Measurements from ENCODE around the gene DMC1. TPM values are rescaled to one million over a fixed set of nuclear protein-coding genes. Genes with fewer than 3 reads are reported as not detected.

DMC1 gene
- total RNA-seq, 1 donor from 2014 or later: 22.8 TPM

GRCh38 chr22:38569181-38569971 lies 607 bp downstream of the DMC1 start:
- peaks cover 11% of the 10 kb centered on the region for H3K27me3 ChIP-seq
- peak overlapping the region; percentile 91 for H3K4me3 Mint-ChIP-seq
- peak overlapping the region; percentile 3 for H3K27ac Mint-ChIP-seq
- H3K4me3 ChIP-seq: peak overlapping the region; percentile 62
- peaks cover 31% of the 10 kb centered on the region for H3F3A ChIP-seq (ENCODE audit: low read depth)
- H3K9me3 Mint-ChIP-seq: no peaks in the 10 kb centered on the region
- no peak overlapping the region for H3K27ac ChIP-seq
- peaks cover 5% of the 10 kb centered on the region for H3K79me2 ChIP-seq (ENCODE audit: low read depth)
- H3K4me1 ChIP-seq: peaks cover 9% of the 10 kb centered on the region
- no peaks in the 10 kb centered on the region for H3K36me3 ChIP-seq
- H3K36me3 Mint-ChIP-seq: no peaks in the 10 kb centered on the region
- peaks cover 23% of the 10 kb centered on the region for H3K4me1 Mint-ChIP-seq
- H3K27me3 Mint-ChIP-seq (ENCODE audit: insufficient read depth, low read depth): no peaks in the 10 kb centered on the region
- H3K4me2 ChIP-seq: peak overlapping the region; percentile 86
- no peaks in the 10 kb centered on the region for H4K20me1 ChIP-seq (ENCODE audit: low read depth)
- no peaks in the 10 kb centered on the region for H3K9me3 ChIP-seq (ENCODE audit: low read depth)
- H2AFZ ChIP-seq (replicated peaks): peak overlapping the region; percentile 8
- H3K9ac ChIP-seq: peak overlapping the region; percentile 69
- DNase-seq (ENCODE audit: low spot score): no peak
- TF ChIP-seq EZH2 (IDR thresholded peaks at IDR 0.05): no peak
- TF ChIP-seq EZH2phosphoT487 (IDR thresholded peaks at IDR 0.05): no peak
- no peak for TF ChIP-seq CTCF (IDR thresholded peaks at IDR 0.05)

GRCh38 chr22:38567531-38568285 lies 2.3 kb downstream of the DMC1 start:
- Mint-ChIP-seq H3K9me3 (no peaks in the 10 kb centered on the region), H3K27ac (no peak overlapping the region)
- no peak overlapping the region for H3K27ac ChIP-seq

More at GRCh38 chr22:38567531-38568285, 2.3 kb downstream of the DMC1 start:
- peaks cover 9% of the 10 kb centered on the region for H3K4me1 ChIP-seq
- H3K9ac ChIP-seq: no peak overlapping the region
- DNase-seq (ENCODE audit: low spot score): no peak
- H4K20me1 ChIP-seq (ENCODE audit: low read depth): no peaks in the 10 kb centered on the region
- no peaks in the 10 kb centered on the region for H3K9me3 ChIP-seq (ENCODE audit: low read depth)
- Mint-ChIP-seq H3K27me3 (ENCODE audit: insufficient read depth, low read depth) (no peaks in the 10 kb centered on the region), H3K4me1 (peaks cover 23% of the 10 kb centered on the region), H3K4me3 (no peak overlapping the region), H3K36me3 (no peaks in the 10 kb centered on the region)
- peaks cover 31% of the 10 kb centered on the region for H3F3A ChIP-seq (ENCODE audit: low read depth)
- no peaks in the 10 kb centered on the region for H3K36me3 ChIP-seq
- no peak overlapping the region for H3K4me2 ChIP-seq
- H2AFZ ChIP-seq (replicated peaks): no peak overlapping the region
- H3K4me3 ChIP-seq: no peak overlapping the region
- no peak for TF ChIP-seq EZH2phosphoT487 (IDR thresholded peaks at IDR 0.05)
- no peak for TF ChIP-seq CTCF (IDR thresholded peaks at IDR 0.05)
- no peak for TF ChIP-seq EZH2 (IDR thresholded peaks at IDR 0.05)
- H3K79me2 ChIP-seq (ENCODE audit: low read depth): peaks cover 5% of the 10 kb centered on the region
- peaks cover 5% of the 10 kb centered on the region for H3K27me3 ChIP-seq

Measured in neural progenitor cell (in vitro differentiated cells).